Measurements from ENCODE around the gene URI1. TPM values are rescaled to one million over a fixed set of nuclear protein-coding genes. Genes with fewer than 3 reads are reported as not detected.
"Not testable (repeated sequence)": the region's sequence is repeated elsewhere in the genome, so short reads cannot be mapped to it uniquely, and the experiment has no call there.

URI1 gene
- total RNA-seq, 1 experiment from 2014 or later: 56.0 TPM

DNA sequence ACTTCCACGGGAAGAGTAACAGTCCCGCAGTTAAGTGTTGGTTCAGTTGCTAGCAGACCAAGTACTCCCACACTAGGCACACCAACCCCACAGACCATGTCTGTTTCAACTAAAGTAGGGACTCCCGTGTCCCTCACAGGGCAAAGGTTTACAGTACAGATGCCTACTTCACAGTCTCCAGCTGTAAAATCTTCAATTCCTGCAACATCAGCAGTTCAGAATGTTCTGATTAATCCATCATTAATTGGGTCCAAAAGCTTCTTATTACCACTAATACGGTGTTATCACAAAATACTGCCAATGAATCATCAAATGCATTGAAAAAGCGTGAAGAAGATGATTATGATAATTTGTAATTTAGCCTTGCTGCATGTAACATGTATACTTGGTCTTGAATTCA is 95.8 kb downstream of the URI1 start:
- no peak for TF ChIP-seq EZH2 (IDR thresholded peaks at IDR 0.05; ENCODE audit: low read depth)
- TF ChIP-seq, protein P1, sequence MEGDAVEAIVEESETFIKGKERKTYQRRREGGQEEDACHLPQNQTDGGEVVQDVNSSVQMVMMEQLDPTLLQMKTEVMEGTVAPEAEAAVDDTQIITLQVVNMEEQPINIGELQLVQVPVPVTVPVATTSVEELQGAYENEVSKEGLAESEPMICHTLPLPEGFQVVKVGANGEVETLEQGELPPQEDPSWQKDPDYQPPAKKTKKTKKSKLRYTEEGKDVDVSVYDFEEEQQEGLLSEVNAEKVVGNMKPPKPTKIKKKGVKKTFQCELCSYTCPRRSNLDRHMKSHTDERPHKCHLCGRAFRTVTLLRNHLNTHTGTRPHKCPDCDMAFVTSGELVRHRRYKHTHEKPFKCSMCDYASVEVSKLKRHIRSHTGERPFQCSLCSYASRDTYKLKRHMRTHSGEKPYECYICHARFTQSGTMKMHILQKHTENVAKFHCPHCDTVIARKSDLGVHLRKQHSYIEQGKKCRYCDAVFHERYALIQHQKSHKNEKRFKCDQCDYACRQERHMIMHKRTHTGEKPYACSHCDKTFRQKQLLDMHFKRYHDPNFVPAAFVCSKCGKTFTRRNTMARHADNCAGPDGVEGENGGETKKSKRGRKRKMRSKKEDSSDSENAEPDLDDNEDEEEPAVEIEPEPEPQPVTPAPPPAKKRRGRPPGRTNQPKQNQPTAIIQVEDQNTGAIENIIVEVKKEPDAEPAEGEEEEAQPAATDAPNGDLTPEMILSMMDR (conservative IDR thresholded peaks at IDR 0.05): no peak
- Histone ChIP-seq H3K27me3 (ENCODE audit: insufficient read depth, low read depth) (no peaks in the 10 kb centered on the region), H3K9me2 (ENCODE audit: insufficient read depth) (0 out of 2 replicates have a peak, but pooled peaks cover 4% of the 10 kb centered on the region), H3K4me3 (no peak overlapping the region), H3K27ac (no peak overlapping the region), H2AFZ (no peak overlapping the region), H3F3A (ENCODE audit: insufficient read depth, low read depth) (no peaks in the 10 kb centered on the region), H3K4me1 (replicated peaks; ENCODE audit: insufficient read depth) (no peaks in the 10 kb centered on the region), H3K4me2 (no peak overlapping the region), H4K20me1 (ENCODE audit: insufficient read depth) (0 out of 2 replicates have a peak, but pooled peaks cover 3% of the 10 kb centered on the region), H3K9me3 (ENCODE audit: insufficient read depth, low read depth) (0 out of 2 replicates have a peak, but pooled peaks cover 6% of the 10 kb centered on the region), H3K79me2 (ENCODE audit: low read depth) (no peaks in the 10 kb centered on the region), H3K36me3 (ENCODE audit: low read depth) (0 out of 2 replicates have a peak, but pooled peaks cover 6% of the 10 kb centered on the region)
- DNase-seq: no peak
- intact Hi-C loops (cut with micrococcal nuclease; ENCODE audit: unreplicated experiment): no loop called here
- BruUV-seq (replicated peaks): no TSS peak
- ChIA-PET POLR2A (ENCODE audit: unreplicated experiment) (no interaction called here), CTCF (no interaction called here)

DNA sequence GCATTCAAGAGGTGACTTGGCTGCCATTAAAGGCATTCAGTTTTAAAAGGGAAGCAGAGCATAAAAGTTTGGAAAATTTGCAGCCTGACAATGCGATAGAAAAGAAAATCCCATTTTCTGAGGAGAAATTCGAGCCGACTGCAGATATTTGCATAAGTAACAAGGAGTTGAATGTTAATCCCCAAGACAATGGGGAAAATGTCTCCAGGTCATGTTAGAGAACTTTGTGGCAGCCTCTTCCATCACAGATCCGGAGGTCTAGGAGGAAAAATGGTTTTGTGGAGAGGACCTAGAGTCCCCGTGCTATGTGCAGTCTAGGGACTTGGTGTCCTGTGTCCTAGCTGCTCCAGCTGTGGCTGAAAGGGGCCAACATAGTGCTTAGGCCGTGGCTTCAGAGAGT is 99.9 kb downstream of the URI1 start:
- not testable (repeated sequence) for H3K4me2 ChIP-seq

DNA sequence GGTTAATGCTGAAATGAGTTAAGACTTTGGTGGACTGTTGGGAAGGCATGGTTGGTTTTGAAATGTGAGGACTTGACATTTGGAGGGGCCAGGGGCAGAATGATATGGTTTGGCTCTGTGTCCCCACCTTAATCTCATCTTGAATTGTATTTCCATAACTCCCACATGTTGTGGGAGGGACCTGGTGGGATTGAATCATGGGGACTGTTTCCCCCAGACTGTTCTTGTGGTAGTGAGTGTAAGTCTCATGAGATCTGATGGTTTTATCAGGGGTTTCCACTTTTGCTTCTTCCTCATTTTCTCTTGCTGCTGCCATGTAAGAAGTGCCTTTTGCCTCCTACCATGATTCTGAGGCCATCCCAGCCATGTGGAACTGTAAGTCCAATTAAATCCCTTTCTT is 101.0 kb downstream of the URI1 start:
- POLR2A ChIA-PET (ENCODE audit: unreplicated experiment): not testable (repeated sequence)

More for the DNA sequence above, 99.9 kb downstream of the URI1 start:
- H3K79me2 ChIP-seq (ENCODE audit: low read depth); H3F3A ChIP-seq (ENCODE audit: insufficient read depth, low read depth); H4K20me1 ChIP-seq (ENCODE audit: insufficient read depth); H3K4me1 ChIP-seq (replicated peaks; ENCODE audit: insufficient read depth); H3K4me3 ChIP-seq; H3K36me3 ChIP-seq (ENCODE audit: low read depth); H3K9me2 ChIP-seq (ENCODE audit: insufficient read depth); H3K9me3 ChIP-seq (ENCODE audit: insufficient read depth, low read depth); H2AFZ ChIP-seq; DNase-seq; H3K27ac ChIP-seq; intact Hi-C loops (cut with micrococcal nuclease; ENCODE audit: unreplicated experiment); CTCF ChIA-PET; H3K27me3 ChIP-seq (ENCODE audit: insufficient read depth, low read depth); POLR2A ChIA-PET (ENCODE audit: unreplicated experiment); BruUV-seq (replicated peaks): not testable (repeated sequence)

DNA sequence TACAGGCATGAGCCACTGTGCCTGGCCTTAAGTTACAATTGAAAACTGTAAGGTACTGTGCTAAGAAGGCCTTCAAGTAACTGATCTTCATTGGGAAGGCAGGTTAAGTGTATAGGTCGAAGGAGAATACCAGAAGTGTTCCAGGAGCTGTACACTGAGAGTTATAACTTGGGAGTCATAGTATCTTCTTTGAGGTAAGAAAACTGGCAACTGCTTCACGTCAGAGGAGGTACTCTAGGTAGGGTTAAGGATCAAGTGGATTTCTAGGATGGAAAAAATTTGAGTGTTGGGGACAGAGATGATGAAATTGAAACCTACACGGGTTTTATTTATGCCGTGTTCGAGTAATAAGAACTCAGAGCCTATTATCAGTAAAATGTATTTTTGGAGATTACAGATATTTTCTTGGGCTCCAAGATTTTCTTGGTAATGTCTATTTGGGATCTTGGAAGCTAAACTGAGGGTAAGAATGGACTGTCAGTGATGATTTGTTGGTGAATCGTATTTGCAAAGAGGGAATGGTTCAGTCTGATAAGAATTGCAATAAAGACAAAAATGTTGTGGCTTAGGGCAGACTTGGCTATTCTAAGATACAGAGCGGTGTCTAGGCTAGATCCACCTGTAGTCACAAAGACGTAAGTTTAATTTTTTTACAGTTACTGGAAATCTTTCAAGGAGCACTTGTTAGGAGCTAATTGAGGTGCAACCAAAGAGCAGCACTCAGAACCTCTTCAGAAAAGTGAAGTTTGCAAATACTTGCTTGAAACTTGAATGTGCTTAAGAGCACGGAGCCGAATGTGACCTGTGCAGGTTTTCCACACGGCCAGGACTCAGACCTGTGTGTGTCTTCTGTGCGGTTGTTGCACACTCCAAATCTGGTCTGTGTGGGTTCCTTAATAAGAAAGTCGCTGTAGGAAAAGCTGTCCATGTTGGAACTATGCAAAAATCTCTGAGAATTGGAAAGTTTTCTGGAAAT is 102.5 kb downstream of the URI1 start:
- Histone ChIP-seq H3F3A (ENCODE audit: insufficient read depth, low read depth) (no peaks in the 10 kb centered on the region; the same call in 1 of the 2 replicates), H3K36me3 (ENCODE audit: low read depth) (no peaks in the 10 kb centered on the region), H3K27me3 (ENCODE audit: insufficient read depth, low read depth) (no peaks in the 10 kb centered on the region), H3K9me3 (ENCODE audit: insufficient read depth, low read depth) (no peaks in the 10 kb centered on the region), H3K79me2 (ENCODE audit: low read depth) (no peaks in the 10 kb centered on the region), H3K27ac (no peak overlapping the region), H3K4me3 (no peak overlapping the region), H3K4me2 (no peak overlapping the region), H2AFZ (no peak overlapping the region), H4K20me1 (ENCODE audit: insufficient read depth) (no peaks in the 10 kb centered on the region), H3K9me2 (ENCODE audit: insufficient read depth) (0 out of 2 replicates have a peak, but pooled peaks cover 4% of the 10 kb centered on the region), H3K4me1 (replicated peaks; ENCODE audit: insufficient read depth) (no peaks in the 10 kb centered on the region)
- TF ChIP-seq EZH2 (IDR thresholded peaks at IDR 0.05; ENCODE audit: low read depth): no peak
- TF ChIP-seq, protein P1 (conservative IDR thresholded peaks at IDR 0.05): no peak
- CTCF ChIA-PET: interaction anchor here (0.6 kb wide), 1 partner anchor 87 kb away, joined by 3 read pairs; no protein-coding TSS in a partner anchor
- intact Hi-C loops (cut with micrococcal nuclease; ENCODE audit: unreplicated experiment): no loop called here
- BruUV-seq (replicated peaks): no TSS peak
- POLR2A ChIA-PET (ENCODE audit: unreplicated experiment): no interaction called here
- DNase-seq: no peak

More for the DNA sequence above, 101.0 kb downstream of the URI1 start:
- H3K4me1 ChIP-seq (replicated peaks; ENCODE audit: insufficient read depth); BruUV-seq (replicated peaks); H3K36me3 ChIP-seq (ENCODE audit: low read depth); H3F3A ChIP-seq (ENCODE audit: insufficient read depth, low read depth); H2AFZ ChIP-seq; H3K79me2 ChIP-seq (ENCODE audit: low read depth); H3K27ac ChIP-seq; H3K4me2 ChIP-seq; H3K4me3 ChIP-seq; H3K9me2 ChIP-seq (ENCODE audit: insufficient read depth); intact Hi-C loops (cut with micrococcal nuclease; ENCODE audit: unreplicated experiment); DNase-seq; H3K27me3 ChIP-seq (ENCODE audit: insufficient read depth, low read depth); H3K9me3 ChIP-seq (ENCODE audit: insufficient read depth, low read depth); H4K20me1 ChIP-seq (ENCODE audit: insufficient read depth); CTCF ChIA-PET: not testable (repeated sequence)

All from PC-9 (cell line).